OCI-LY7 (cell line): ENCODE data around the gene DNAI1. TPM values are rescaled to one million over a fixed set of nuclear protein-coding genes. Genes with fewer than 3 reads are reported as not detected.

ENCODE experiments used
- BruUV-seq: library from RNA; stranded (reverse); fragments of 400-500 nt; replicated peaks from 2 replicates; lab custom pipeline; 2021; lab: Mats Ljungman, UMichigan
- CTCF ChIA-PET: fragments of 300-600 bp; sonication (Branson Sonifier 250); formaldehyde crosslinking; loops from one replicate; lab custom pipeline; 2022; ENCODE audit warnings: antibody characterized with exemption; ENCODE audit not compliant: unreplicated experiment; lab: Charles Lee
- POLR2A ChIA-PET: fragments of 300-600 bp; sonication (Branson Sonifier 250); formaldehyde crosslinking; loops from one replicate; lab custom pipeline; 2022; ENCODE audit warnings: antibody characterized with exemption; lab: Charles Lee
- DNase-seq: peaks from one replicate; pipeline ENCODE4 v3.0.0-alpha.2; 2015; ENCODE audit warnings: low spot score
- H2AFZ ChIP-seq: fragments of 200-600 bp; sonication (generic), shearing (Covaris generic); 2 replicates; pipeline ENCODE4 v1.6.1; 2014; ENCODE audit warnings: mild to moderate bottlenecking, antibody characterized with exemption, low read length, moderate library complexity
- H3K27ac ChIP-seq: fragments of 200-600 bp; sonication (generic); 2 replicates; pipeline ENCODE4 v1.5.1; 2014; ENCODE audit warnings: mixed run types, low read depth, mild to moderate bottlenecking, moderate library complexity, low read length, inconsistent platforms; ENCODE audit not compliant: poor library complexity, severe bottlenecking
- H3K36me3 ChIP-seq: fragments of 200-600 bp; sonication (generic); 2 replicates; pipeline ENCODE4 v1.6.1; 2014; ENCODE audit warnings: mild to moderate bottlenecking, antibody characterized with exemption, low read length, moderate library complexity, mixed read lengths; ENCODE audit not compliant: insufficient read depth
- H3K4me1 ChIP-seq: fragments of 200-600 bp; sonication (generic); 2 replicates; pipeline ENCODE4 v1.5.1; 2014; ENCODE audit warnings: mild to moderate bottlenecking, low read length; ENCODE audit not compliant: insufficient read depth, poor library complexity, severe bottlenecking
- H3K4me2 ChIP-seq: fragments of 200-600 bp; sonication (generic); 2 replicates; pipeline ENCODE4 v1.6.1; 2014; ENCODE audit warnings: mild to moderate bottlenecking, low read length
- H3K4me3 ChIP-seq: fragments of 200-600 bp; sonication (generic); 2 replicates; pipeline ENCODE4 v1.5.1; 2014; ENCODE audit warnings: mild to moderate bottlenecking, low read depth, low read length; ENCODE audit not compliant: poor library complexity, severe bottlenecking
- H3K79me2 ChIP-seq: fragments of 200-600 bp; sonication (generic); 2 replicates; pipeline ENCODE4 v1.6.1; 2016; ENCODE audit warnings: low read depth, mild to moderate bottlenecking, low read length, moderate library complexity, mixed read lengths; ENCODE audit not compliant: insufficient read depth
- H3K9me2 ChIP-seq: fragments of 200-600 bp; sonication (generic); 2 replicates; pipeline ENCODE4 v1.6.1; 2016; ENCODE audit warnings: mild to moderate bottlenecking, low read length, mixed read lengths; ENCODE audit not compliant: insufficient read depth
- H3K9me3 ChIP-seq: fragments of 200-600 bp; sonication (generic); 2 replicates; pipeline ENCODE4 v1.6.1; 2014; ENCODE audit warnings: mild to moderate bottlenecking, mixed run types, low read length, mixed read lengths
- H4K20me1 ChIP-seq: fragments of 200-600 bp; sonication (generic); 2 replicates; pipeline ENCODE4 v1.6.1; 2014; ENCODE audit warnings: mild to moderate bottlenecking, antibody characterized with exemption, low read length, moderate library complexity, mixed read lengths; ENCODE audit not compliant: insufficient read depth
- EZH2phosphoT487 ChIP-seq: fragments of 200-600 bp; sonication (generic); IDR thresholded peaks from 2 replicates; pipeline ENCODE4 v1.6.1; 2018; ENCODE audit warnings: low read depth, borderline replicate concordance, mild to moderate bottlenecking, mixed run types, antibody characterized with exemption, low read length, moderate library complexity, mixed read lengths
- intact Hi-C: fragments of 100-400 bp; cut with micrococcal nuclease; formaldehyde crosslinking; loops from one replicate; pipeline ENCODE4 v1.10.0; 2022; ENCODE audit not compliant: unreplicated experiment
- total RNA-seq, 2 experiments: library from RNA; depleted of rRNA in 1 of 2; stranded (reverse); fragments of >200 nt in 1 of 2; shearing (Covaris generic) in 1 of 2; gene quantifications; 2 replicates each; pipeline ENCODE4 v1.2.3, GENCODE V29; 2014 to 2022
- TF ChIP-seq, protein P1 (sequence below): fragments of 200-600 bp; sonication (generic); conservative IDR thresholded peaks from 2 replicates; pipeline ENCODE4 v1.5.1; 2014; ENCODE audit warnings: mild to moderate bottlenecking, antibody characterized with exemption, low read length, moderate library complexity, mixed read lengths

DNAI1 gene
- total RNA-seq, 2 experiments from 2014 or later: 0.57 to 0.97 TPM

- TF ChIP-seq, protein P1, sequence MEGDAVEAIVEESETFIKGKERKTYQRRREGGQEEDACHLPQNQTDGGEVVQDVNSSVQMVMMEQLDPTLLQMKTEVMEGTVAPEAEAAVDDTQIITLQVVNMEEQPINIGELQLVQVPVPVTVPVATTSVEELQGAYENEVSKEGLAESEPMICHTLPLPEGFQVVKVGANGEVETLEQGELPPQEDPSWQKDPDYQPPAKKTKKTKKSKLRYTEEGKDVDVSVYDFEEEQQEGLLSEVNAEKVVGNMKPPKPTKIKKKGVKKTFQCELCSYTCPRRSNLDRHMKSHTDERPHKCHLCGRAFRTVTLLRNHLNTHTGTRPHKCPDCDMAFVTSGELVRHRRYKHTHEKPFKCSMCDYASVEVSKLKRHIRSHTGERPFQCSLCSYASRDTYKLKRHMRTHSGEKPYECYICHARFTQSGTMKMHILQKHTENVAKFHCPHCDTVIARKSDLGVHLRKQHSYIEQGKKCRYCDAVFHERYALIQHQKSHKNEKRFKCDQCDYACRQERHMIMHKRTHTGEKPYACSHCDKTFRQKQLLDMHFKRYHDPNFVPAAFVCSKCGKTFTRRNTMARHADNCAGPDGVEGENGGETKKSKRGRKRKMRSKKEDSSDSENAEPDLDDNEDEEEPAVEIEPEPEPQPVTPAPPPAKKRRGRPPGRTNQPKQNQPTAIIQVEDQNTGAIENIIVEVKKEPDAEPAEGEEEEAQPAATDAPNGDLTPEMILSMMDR: no peak
- no peak for TF ChIP-seq EZH2phosphoT487
- H3K9me2 ChIP-seq: no peaks in the 10 kb centered on the region
- H3K9me3 ChIP-seq: no peaks in the 10 kb centered on the region
- no TSS peak for BruUV-seq
- no peaks in the 10 kb centered on the region for H4K20me1 ChIP-seq
- intact Hi-C loops: no loop called here
- no peak for DNase-seq
- no peak overlapping the region for H3K27ac ChIP-seq
- peaks cover 12% of the 10 kb centered on the region for H3K4me1 ChIP-seq
- H3K36me3 ChIP-seq: no peaks in the 10 kb centered on the region
- CTCF ChIA-PET: no interaction called here
- no peaks in the 10 kb centered on the region for H3K79me2 ChIP-seq
- POLR2A ChIA-PET: no interaction called here
- H2AFZ ChIP-seq: no peak overlapping the region
- no peak overlapping the region for H3K4me3 ChIP-seq
- no peak overlapping the region for H3K4me2 ChIP-seq
Measured at GRCh38 chr9:34518110-34518616, 59.6 kb downstream of the DNAI1 start.

- Histone ChIP-seq H2AFZ (no peak overlapping the region), H3K4me1 (peaks cover 12% of the 10 kb centered on the region), H3K36me3 (no peaks in the 10 kb centered on the region), H3K27ac (no peak overlapping the region), H3K4me2 (no peak overlapping the region), H3K9me3 (no peaks in the 10 kb centered on the region), H4K20me1 (no peaks in the 10 kb centered on the region), H3K4me3 (no peak overlapping the region), H3K79me2 (no peaks in the 10 kb centered on the region), H3K9me2 (no peaks in the 10 kb centered on the region)
- POLR2A ChIA-PET: no interaction called here
- CTCF ChIA-PET: interaction anchor here (0.9 kb wide), 1 partner anchor 13 kb away, joined by 3 read pairs; no protein-coding TSS in a partner anchor
- TF ChIP-seq EZH2phosphoT487: no peak
- TF ChIP-seq, protein P1: no peak
- no peak for DNase-seq
- BruUV-seq: no TSS peak
- intact Hi-C loops: no loop called here
Measured at GRCh38 chr9:34518896-34519295, 60.3 kb downstream of the DNAI1 start.

DNA sequence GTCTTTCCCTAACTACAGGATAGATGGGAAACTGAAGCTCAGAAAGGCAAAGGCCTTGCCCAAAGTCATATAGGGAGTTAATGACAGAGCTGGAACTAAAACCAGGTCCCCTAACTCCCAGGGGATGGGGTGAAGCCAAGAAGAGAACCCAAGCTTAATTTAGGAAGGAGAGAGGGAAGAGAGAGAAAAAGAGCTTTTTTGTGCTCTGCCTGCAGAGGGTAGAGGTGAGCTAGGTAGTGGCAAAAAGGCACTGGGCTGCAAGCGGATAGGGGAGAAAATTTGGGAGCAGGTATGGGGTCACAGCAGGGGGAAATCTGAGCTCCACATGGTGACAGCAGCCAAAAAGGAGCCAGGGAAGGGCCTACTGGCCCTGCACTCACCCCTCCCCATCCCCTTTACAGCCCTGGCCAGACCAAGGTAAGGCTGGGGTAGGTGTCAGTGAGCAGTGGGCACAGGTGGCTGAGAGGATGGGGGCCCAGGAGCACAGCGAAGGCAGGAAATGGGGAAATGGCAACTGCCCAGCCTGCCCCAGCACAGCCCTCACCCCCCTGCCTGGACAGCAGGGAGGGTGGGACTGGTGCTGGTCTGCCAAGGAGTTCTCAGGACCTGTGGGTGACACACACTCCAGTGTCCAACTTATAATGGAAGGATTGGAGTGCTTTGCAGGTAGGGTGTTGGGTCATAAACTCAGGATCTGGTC is 60.9 kb downstream of the DNAI1 start:
- CTCF ChIA-PET: interaction anchor here (0.9 kb wide), 1 partner anchor 13 kb away, joined by 3 read pairs; no protein-coding TSS in a partner anchor
- intact Hi-C loops: no loop called here
- H3K36me3 ChIP-seq: no peaks in the 10 kb centered on the region
- no peaks in the 10 kb centered on the region for H3K9me2 ChIP-seq
- DNase-seq: no peak
- H3K4me2 ChIP-seq: no peak overlapping the region
- no peaks in the 10 kb centered on the region for H4K20me1 ChIP-seq
- no peak for TF ChIP-seq EZH2phosphoT487
- TF ChIP-seq, protein P1: peak; percentile 43; the same call in 1 of the 2 replicates
- POLR2A ChIA-PET: no interaction called here
- no peak overlapping the region for H3K4me3 ChIP-seq
- no peaks in the 10 kb centered on the region for H3K9me3 ChIP-seq
- peaks cover 12% of the 10 kb centered on the region for H3K4me1 ChIP-seq
- H2AFZ ChIP-seq: no peak overlapping the region
- no peaks in the 10 kb centered on the region for H3K79me2 ChIP-seq
- no peak overlapping the region for H3K27ac ChIP-seq
- no TSS peak for BruUV-seq
